NCI-H2029 (cell line): Measurements from ENCODE around the gene ATP13A4.
"Not testable (repeated sequence)": the region's sequence is repeated elsewhere in the genome, so short reads cannot be mapped to it uniquely, and the experiment has no call there.

Experiments used
- DNase-seq: peaks from one replicate; lab custom pipeline; 2025; lab: John Stamatoyannopoulos, UW

Gene ATP13A4

GRCh38 chr3:193556841-193557240, 2.1 kb upstream of the ATP13A4 start:
- peak; percentile 76 for DNase-seq

- DNase-seq, result no peak
Measured at GRCh38 chr3:193553586-193553985, 1.1 kb downstream of the ATP13A4 start.

- DNase-seq, result peak; percentile 81
Measured at GRCh38 chr3:193552923-193553322, 1.8 kb downstream of the ATP13A4 start.

GRCh38 chr3:193548406-193548805, 6.3 kb downstream of the ATP13A4 start:
- no peak for DNase-seq

DNA sequence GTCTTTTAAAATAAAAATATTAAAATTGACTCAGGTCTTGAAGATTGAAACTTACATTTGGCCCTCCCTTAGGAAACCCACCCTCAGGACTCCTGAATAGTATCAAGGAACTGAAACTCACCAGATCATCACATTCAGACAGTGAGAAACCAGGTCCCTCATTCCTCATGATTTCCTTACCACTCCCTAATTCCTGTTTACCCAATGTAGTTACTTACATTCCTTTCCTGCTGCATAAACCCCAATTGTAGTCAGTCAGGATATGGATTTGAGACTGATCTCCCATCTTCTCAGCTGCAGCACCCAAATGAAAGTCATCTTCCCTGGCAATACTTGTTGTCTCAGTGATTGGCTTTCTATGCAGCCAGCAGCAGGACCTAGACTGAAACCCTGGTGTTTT, 8.6 kb downstream of the ATP13A4 start:
- DNase-seq, result no peak

GRCh38 chr3:193545304-193545703, 9.4 kb downstream of the ATP13A4 start:
- DNase-seq, result no peak

- no peak for DNase-seq
Measured at GRCh38 chr3:193544289-193544688, 10.4 kb downstream of the ATP13A4 start.

DNA sequence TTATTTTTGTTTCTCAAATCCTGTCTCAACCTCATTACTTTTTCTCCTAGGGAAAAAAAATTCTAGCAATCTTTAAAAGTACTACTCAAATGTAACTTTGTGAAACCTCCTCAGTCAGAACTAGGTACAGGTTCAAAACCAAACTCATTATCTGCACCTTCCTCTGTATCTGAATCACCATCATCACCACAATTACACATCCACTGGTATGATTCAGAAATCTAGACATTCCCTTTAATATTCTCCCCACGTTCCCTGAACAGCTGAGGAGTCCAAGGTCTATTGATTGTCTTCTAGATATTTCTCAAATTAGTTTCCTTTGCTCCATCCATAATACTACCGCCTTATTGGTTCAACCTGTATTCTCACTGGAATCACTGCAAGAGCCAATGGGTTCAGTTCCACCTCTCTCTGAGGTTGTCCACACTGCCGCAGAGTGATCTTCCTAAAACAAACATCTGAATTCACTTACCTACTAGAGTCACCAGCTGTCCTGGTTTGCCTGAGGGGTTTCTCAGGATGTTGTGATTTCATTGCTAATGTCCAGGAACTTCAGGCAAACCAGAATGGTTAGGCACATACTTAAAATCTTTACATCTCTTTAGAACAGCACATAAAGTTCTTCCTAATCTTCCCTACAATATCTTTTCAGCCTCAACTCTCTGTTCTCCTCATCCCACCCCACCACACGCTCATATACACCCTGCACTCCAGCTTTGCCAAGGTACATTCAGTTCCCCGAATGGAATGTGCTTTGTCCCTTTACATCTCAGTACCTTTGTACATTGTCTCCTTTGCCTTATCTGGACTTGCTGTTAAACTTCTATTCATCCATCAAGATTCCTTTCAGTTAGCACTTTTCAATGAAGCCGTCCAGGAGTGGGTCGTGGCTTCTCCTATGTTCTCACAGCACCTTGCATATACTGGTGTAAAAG, 24.2 kb downstream of the ATP13A4 start:
- no peak for DNase-seq

DNA sequence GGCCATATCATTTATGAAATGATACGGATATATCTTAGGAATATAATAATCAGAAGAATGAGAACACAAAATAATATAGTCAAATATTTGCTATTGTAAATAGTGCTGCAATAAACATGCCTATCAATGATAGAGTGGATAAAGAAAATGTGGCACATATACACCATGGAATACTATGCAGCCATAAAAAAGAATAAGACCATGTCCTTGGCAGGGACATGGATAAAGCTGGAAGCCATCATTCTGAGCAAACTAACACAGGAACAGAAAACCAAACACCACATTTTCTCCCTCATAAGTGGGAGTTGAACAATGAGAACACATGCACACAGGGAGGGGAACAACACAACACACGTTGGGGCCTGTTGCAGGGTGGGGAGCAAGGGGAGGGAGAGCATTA, 28.6 kb downstream of the ATP13A4 start:
- DNase-seq, result not testable (repeated sequence)

DNA sequence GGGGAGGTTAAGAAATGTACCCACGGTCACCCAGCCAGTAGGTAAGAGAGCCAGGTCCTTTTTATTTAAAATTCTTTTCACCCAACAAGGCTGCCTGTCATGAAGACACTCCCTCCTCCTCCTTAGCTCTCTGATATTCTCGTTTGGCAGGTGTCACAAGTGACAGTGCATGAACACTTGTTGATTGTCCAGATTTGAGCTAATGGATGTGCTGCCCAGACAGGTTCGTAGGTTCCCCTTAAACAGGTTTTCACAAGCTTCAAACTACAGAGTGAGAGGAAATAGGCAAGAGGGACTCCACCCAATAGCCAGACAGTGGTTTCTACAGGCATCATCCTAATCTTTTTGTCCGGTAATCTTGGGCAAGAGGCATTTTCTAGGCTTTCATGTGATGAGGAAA, 32.2 kb downstream of the ATP13A4 start:
- no peak for DNase-seq

DNA sequence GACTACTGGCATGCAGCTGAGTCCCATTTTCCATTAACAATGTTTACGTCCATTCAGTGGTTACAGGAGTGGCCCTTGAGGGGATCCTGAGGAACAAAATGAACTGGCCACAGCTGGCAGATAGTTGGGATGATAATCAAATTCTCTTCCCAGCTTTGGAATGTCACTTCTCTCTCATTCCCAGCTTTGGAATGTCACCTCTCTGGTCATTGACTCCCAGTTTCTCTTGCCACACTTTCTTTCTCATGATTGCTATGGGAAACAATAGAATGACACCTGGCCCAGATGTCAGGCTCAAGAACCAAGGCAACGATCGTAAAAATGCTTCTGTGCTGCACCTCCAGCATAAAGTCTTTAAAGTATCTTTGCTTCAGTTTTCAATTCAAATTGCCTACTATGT, 34.0 kb downstream of the ATP13A4 start:
- no peak for DNase-seq

DNA sequence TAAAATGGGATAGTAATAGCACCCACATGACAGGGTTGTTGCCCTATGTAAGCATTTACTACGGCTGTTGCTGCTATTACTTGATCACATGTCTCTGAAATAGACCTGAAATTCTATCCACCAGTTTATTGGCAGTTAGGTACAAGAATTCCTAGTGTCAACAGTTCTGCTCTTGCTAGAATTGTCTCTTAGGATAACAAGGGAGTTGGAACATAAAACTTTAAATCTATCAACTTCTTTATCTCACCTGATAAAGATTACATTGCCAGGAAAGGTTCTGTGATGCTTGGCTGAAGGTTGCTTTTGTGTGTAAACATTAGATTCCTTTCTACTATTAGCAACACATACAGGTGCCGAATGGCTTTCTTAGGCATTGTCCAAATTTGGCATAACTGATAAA, 38.7 kb downstream of the ATP13A4 start:
- no peak for DNase-seq

DNA sequence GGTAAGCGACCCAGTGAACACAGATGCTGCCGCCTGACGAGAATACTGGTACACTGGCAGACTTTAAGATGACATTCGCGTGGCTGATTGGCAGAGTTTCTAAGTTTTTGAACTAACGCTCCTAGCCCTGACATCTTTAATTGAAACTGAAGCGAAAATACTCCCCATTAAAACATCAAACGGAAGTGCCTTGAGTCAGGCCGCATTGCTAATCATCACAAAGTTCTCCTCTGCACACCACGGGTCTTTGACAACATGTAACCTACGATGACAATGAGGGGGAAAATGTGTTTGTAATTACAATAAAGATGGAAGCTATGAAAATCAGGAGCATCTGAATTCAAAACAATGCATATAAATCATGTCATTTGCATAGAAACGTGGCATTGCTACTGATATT, 44.5 kb downstream of the ATP13A4 start:
- DNase-seq, result no peak

GRCh38 chr3:193509103-193509965, 45.4 kb downstream of the ATP13A4 start:
- DNase-seq, result no peak

GRCh38 chr3:193508108-193508507, 46.6 kb downstream of the ATP13A4 start:
- no peak for DNase-seq

DNA sequence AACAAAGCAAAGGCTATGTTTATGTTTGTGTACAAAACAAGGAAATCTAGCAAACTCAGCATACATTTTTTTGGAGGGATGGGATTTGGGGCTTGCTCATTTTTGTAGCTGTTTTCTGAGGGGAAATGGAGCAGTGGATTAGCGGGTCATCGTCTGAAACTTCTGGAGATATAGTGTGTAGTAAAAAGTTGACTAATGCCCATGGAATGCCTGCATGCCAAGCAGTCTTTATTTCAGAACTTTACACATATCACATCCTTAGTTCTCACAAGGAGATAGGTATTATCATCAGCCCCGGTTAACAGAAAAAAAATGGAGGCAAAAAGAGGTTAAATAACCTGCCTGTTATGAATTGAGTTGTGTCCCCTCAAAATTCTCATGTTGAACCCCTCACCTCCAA, 47.1 kb downstream of the ATP13A4 start:
- DNase-seq, result no peak

- no peak for DNase-seq
Measured at GRCh38 chr3:193506921-193507320, 47.8 kb downstream of the ATP13A4 start.

DNA sequence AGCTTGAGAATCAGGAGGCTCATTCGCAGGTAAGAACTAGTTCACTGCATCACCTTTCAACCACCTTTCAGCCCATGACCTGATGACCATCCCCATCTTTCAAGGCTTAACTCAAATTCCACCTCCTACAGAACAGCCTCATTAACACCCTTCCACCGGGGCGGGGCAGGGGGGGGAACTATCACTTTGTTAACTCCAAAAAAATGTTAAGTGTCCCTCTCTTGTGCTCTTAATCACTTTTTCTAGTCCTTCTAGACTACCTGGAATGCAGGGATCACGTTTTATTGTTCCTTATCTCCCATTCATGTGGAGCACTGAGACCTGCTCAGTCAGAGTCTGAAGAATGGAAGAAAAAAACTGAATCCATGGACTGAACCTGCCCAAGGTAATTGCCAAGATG, 51.8 kb downstream of the ATP13A4 start:
- no peak for DNase-seq

DNA sequence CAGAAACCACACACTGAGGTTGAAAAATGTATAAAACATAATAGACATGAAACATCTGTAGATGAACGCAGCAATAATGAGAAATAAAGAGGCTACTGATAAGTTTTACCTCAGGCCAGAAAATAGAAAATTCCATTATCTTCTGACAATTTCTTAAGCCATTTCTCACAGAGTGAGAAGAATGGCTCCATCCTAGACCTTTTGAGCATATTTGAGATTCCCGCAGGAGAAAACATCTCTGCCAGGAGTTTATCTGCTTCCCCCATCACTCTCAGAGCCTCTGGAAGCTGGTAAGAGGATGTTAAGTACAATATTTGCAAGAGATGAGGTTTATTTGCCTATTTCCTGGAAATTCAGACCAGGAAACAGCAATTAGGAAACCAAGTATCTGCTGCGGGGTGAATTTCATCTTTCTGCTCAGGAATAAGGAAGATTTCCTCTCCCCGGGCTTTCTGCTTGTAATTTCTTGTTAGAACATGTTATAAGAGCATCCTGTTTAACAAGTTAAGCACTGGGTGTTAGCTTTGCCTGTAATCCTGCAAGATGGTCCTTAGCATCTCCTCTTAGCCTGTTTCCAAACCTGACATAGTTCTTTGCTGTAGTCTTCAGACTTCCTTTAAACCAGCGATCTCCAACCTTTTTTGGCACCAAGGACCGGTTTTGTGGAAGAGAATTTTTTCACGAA, 54.8 kb downstream of the ATP13A4 start:
- no peak for DNase-seq

GRCh38 chr3:193499136-193499770, 55.4 kb downstream of the ATP13A4 start:
- no peak for DNase-seq

GRCh38 chr3:193498215-193498614, 56.5 kb downstream of the ATP13A4 start:
- DNase-seq, result no peak

GRCh38 chr3:193496658-193497057, 58.0 kb downstream of the ATP13A4 start:
- DNase-seq, result no peak
